ENCODE results near the gene MAPK6.
"Not testable (repeated sequence)": the region's sequence is repeated elsewhere in the genome, so short reads cannot be mapped to it uniquely, and the experiment has no call there.

GRCh38 chr15:52083037-52083359, 64.0 kb downstream of the MAPK6 start:
- not testable (repeated sequence) for TF ChIP-seq CTCF (conservative IDR thresholded peaks at IDR 0.05; ENCODE audit: low read depth, low read length); POLR2A (IDR thresholded peaks at IDR 0.05; ENCODE audit: low read depth, low read length); USF2 (IDR thresholded peaks at IDR 0.05; ENCODE audit: low read depth, low read length); MAZ (IDR thresholded peaks at IDR 0.05; ENCODE audit: borderline replicate concordance, low read depth, low read length); MXI1 (IDR thresholded peaks at IDR 0.05; ENCODE audit: borderline replicate concordance, low read depth, low read length); MAFK (IDR thresholded peaks at IDR 0.05; ENCODE audit: low read depth, low read length); SMC3 (IDR thresholded peaks at IDR 0.05; ENCODE audit: low read depth, low read length); CHD1 (IDR thresholded peaks at IDR 0.05; ENCODE audit: low read depth, low read length); BHLHE40 (IDR thresholded peaks at IDR 0.05; ENCODE audit: low read depth, low read length); RAD21 (IDR thresholded peaks at IDR 0.05; ENCODE audit: low read length); RFX5 (IDR thresholded peaks at IDR 0.05; ENCODE audit: low read depth, low read length); RCOR1 (IDR thresholded peaks at IDR 0.05; ENCODE audit: insufficient replicate concordance, low read length)
- TF ChIP-seq, protein P1, sequence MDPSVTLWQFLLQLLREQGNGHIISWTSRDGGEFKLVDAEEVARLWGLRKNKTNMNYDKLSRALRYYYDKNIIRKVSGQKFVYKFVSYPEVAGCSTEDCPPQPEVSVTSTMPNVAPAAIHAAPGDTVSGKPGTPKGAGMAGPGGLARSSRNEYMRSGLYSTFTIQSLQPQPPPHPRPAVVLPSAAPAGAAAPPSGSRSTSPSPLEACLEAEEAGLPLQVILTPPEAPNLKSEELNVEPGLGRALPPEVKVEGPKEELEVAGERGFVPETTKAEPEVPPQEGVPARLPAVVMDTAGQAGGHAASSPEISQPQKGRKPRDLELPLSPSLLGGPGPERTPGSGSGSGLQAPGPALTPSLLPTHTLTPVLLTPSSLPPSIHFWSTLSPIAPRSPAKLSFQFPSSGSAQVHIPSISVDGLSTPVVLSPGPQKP (IDR thresholded peaks at IDR 0.05; ENCODE audit: borderline replicate concordance, low read depth, low read length): not testable (repeated sequence)

All from IMR-90 (cell line).